Hematopoietic multipotent progenitor cell treated with erythropoietin and hydrocortisone succinate and interleukin-3 and kit ligand, for 8 days (in vitro differentiated cells): ENCODE measurements around the gene GALNT5.

Experiments used
- DNase-seq: peaks from one replicate; pipeline ENCODE4 v3.0.0-alpha.2; 2015

GALNT5 gene

DNA sequence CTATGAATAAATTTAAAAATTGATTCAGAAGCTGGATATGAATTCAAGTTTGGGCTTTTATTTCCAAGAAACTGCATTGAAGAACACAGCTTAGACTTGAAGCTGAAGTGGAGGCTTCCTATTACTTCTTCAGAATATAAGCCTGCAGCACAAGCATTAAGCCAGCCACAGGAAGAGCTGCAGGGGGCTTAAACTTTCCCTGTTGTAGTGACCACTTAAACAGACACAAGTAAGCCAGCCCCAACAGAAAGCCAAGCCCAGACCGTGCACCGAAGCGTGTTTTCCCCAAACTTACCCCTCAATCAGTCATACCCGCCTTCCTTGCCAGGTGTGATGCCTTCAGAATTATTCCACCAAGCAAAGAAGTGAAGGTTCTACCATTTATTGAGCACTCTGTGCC lies 39.5 kb downstream of the GALNT5 start:
- no peak for DNase-seq

DNA sequence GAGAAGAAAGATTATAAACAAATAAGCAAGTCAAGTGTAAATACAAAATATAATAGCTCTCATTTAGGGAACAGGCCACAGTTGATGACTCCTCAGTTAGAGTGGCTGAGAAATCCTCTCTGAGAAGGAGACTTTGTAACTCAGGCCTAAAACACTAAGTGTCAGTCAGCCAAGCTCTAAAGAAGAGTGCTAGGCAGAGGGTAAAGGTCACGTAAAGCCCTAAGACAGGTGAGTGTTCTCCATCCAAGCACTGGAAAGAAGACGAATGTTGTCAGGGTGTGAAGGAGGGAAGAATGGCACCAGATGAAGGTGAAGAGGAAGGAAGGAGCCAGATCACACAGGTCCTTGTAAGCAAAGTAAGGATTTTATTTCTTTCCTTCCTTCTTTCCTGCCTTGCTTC lies 43.8 kb downstream of the GALNT5 start:
- DNase-seq: no peak

GRCh38 chr2:157302492-157303099 lies 45.1 kb downstream of the GALNT5 start:
- DNase-seq: peak; percentile 76

DNA sequence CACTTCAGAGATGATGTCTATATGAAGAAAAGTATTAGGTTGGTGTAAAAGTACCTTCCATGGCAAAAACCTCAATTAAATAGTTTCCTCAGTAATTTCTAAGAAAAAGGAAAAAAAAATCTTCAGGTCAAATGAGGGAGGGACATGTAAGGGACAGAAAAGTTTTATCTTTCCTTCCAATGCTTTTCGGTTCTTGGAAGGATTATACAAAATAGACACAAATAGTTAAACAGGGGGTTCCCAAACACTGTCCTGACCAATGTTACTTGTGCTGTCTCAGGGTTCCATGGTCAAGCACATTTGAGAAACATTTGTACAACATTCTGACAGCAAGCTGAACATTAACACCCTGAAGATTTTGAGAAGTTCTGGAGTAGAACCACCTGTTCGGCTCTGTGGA lies 46.1 kb downstream of the GALNT5 start:
- no peak for DNase-seq

DNA sequence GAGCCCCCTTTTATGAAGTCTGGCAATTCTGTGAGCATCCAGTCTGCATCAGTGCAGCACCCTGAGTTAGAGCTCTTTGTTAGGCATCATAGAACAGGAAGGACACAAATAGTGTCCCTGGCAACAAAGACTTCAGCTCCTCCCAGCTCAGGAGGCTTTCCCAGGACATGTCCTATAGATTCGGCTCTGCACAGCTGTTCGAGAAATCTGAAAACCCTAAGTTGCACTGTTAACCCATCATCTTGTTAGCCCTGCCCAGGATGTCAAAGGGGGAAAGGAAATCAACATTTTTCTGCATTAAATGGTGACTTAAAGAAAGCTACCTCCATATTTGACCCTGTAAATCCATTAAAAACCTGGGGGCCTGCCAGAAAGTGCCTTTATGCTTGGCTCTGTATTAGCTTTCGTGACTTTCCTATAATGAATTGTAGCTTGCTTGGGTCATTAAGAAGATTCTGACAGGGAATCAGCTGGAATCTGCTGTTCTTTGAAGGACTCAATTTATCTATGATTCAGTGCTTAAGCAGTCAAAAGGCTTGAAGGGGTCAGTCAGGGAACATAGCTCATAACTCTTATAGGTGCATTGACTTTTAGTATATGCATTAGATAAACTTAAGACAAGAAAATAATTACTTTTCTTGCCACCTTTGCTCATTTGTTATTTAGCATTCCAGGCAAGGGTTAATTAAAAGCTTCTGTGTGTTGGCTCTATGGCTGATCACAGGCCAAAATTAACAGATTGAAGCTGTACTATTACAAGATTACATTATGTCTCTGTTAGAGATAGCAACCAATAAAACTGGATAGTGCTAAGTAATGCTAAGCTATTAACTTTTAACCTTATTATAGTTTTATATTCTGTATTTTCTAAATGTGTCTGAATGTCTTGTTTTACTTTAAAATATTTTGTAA lies 47.6 kb downstream of the GALNT5 start:
- DNase-seq: no peak

DNA sequence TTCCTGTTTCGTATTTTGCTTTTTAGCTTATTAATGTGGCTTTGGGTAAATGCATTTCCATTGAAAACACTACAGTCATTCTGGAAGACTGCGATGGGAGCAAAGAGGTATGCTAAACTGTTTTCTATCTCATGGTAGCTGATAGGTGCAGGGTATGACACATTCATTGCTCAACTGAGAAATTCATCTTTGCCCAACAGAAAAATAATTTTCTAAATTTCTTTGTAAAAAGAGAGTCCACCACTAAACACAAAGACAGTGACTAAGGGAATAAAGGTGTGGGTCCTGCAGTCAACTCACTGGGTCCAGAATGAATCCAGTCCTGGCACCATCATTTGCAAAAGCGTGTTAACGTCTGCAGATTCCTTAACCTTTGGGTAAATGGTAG lies 48.2 kb downstream of the GALNT5 start:
- no peak for DNase-seq

DNA sequence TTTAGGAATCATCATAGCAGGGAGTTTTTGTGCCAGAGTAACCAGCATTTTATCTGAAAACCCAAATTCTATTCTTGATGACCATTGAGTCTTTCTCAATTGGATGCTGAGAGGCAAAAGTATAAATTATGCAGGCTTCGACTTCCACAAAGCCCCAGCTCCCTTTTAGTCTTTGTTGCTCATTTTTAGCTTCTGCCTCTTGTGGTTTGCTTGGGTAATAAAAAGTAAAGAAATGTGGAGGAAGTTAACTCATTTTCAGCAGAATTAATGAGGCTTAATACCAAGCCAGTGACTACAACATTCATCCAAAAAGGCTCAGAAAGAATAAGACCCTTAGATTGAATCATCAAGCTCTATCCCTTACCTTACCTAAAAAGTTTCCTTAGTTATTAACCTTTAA lies 49.5 kb downstream of the GALNT5 start:
- no peak for DNase-seq

DNA sequence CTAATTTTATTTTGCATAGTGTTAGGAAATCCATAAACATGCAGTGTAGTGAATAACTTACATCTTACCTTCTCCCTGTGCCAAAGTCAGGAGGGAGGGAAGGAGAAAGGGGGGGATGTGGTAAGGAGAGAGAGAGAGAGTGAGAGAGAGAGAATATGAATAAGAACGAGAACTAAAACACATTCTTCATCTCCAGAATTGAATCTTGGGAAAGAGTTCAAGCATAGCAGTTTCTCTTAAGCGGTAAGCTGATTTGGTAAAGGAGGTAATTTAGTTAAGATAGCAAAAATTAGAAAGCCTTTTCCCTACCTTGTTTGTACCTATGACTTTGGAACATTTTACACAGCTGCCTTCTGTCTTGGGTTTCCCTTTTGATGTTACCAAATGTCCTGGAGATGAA lies 52.4 kb downstream of the GALNT5 start:
- DNase-seq: no peak

DNA sequence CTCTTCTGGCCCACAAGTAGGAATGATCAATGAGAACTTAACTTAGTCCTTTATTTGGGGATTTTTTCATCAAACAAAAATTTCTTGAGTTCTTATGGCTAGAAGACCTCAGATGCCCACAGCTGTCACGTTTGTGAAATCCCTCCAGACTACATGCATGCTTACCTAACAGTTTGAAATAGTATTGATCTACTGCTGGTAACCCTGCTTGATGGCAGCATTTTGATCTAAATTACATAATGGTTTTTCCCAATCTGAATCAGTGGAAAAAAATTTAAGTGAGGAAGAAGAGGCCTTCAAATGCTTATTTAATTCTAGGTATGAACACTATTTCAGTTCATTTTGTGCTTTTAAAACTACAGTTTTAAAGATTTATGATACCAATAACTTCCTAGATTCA lies 54.2 kb downstream of the GALNT5 start:
- DNase-seq: no peak

DNA sequence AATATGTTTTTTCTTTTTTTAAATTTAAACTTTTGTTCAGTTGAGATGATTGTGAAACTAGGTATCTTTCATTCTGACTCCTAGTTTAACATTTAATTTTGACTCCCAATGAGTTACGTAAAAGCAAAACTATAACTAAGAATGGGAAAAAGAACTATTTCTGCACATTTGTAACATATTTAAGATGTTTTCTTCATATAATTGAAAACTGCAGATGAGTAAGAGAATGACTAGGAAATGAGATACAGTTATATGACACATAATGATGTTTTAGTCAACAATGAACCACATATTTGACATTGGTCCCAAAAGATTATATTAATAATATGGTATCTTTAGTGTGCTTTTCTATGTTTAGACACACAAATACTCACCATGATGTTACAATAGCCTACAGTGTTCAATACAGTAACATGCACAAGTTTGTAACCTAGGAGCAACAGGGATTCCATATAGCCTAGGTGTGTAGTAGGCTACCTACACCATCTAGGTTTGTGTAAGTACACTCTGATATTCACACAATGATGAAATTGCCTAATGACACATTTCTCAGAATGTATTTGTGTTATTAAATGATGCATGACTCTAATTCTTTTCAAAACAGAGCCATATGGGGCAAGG lies 55.5 kb downstream of the GALNT5 start:
- DNase-seq: no peak

GRCh38 chr2:157315901-157316300 lies 58.4 kb downstream of the GALNT5 start:
- no peak for DNase-seq

DNA sequence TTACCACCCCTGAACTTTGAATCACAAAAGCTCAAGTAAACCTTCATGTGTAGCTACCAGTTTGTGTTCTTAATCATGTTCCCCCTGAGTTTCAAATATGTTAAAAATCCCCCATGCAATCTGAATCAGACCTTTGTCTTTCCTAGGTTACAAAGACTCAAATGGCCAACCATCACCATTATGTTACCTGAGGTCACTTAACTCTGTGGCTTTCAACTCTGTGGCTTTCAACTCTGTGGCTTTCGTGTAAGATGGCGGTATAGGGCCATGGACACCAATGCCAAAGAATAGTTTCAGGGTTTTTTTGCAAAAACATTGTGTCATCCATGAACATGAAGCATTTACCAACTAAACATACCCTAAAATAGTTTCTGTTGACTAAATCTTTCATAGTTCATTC lies 61.4 kb downstream of the GALNT5 start:
- no peak for DNase-seq

DNA sequence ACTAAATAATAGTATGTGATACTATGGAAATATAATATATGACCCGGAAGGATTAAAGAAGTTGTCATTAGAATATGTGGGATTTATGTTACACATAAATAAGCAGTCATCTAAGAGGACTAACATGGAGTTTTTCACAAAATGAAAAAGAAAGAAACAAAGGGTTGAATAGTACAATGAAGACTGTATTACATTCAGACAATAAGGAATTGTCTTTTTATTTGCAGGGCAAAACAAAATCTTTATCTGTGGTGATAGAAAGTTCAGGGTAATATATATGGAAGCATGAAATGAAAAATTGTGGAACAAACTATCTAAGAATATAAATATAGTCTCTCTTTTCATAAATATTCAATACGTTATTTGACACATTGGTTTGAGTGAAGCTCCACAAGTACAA lies 62.3 kb downstream of the GALNT5 start:
- no peak for DNase-seq

DNA sequence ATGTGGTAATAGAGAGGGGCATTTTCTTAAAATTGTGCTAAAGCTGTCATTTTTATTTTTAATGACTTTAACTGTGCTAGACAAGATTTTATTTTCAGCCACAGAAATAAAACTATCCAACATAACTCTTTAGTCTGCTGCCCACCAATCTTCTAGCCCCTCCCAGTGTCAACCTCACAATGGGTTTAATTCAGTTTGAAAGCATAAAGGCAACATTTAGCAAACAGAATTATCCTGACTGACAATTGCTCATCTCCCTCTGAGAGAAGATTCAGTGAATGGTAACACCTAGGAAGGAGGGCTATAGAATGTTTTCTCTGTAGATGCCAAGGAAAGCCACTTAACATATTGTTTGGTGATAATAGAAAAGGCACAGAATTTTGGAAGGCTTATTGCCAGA lies 62.9 kb downstream of the GALNT5 start:
- DNase-seq: no peak

GRCh38 chr2:157321466-157321865 lies 64.0 kb downstream of the GALNT5 start:
- DNase-seq: no peak

GRCh38 chr2:157322432-157322831 lies 64.9 kb downstream of the GALNT5 start:
- no peak for DNase-seq

- peak; percentile 86 for DNase-seq
Observed at GRCh38 chr2:157324331-157324843, 66.9 kb downstream of the GALNT5 start.

DNA sequence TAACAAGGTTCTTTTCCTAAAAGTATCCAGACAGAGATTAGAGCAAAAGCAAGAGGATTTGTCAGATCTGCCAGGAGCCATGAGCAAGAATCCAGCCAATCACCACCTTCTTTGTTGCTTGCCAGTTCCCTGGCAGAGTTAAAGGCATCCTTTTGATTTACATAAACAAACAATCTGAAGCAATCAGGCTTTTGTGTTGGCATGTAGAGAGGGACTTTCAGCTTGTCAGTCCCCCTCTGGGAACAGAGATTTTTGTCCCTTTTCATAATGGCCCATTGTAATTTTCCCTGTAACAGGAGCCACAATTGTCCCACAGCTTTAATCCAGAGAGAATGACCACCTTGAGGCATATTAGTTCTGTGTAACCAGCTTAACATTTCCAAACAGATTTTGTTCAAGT lies 68.3 kb downstream of the GALNT5 start, which contains the start of gene ERMN:
Gene ERMN, minus strand, starts transcription at position 39 of the 400 bp plus-strand sequence. CDS start 182 bp downstream, outside the sequence.
- DNase-seq: no peak

DNA sequence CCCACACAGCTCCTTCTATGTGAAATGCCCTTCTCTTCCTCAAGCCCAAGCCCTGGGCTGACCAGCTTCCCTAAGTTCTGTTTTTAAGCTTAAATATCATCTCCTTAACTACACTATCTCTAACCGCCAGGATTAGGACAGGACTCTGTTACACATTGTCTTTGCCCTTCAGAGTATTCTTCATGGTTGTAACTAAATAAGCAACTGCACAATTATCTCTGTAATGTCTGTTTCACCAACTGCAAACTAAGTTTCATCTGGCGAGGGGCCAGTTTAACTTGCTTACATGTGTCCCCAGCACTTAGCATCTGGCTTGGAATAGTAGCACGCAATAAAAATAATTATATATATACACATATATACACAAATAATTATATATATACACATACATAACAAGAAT lies 69.2 kb downstream of the GALNT5 start:
- DNase-seq: peak; percentile 13

- DNase-seq: no peak
Observed at GRCh38 chr2:157327200-157327599, 69.7 kb downstream of the GALNT5 start.

DNA sequence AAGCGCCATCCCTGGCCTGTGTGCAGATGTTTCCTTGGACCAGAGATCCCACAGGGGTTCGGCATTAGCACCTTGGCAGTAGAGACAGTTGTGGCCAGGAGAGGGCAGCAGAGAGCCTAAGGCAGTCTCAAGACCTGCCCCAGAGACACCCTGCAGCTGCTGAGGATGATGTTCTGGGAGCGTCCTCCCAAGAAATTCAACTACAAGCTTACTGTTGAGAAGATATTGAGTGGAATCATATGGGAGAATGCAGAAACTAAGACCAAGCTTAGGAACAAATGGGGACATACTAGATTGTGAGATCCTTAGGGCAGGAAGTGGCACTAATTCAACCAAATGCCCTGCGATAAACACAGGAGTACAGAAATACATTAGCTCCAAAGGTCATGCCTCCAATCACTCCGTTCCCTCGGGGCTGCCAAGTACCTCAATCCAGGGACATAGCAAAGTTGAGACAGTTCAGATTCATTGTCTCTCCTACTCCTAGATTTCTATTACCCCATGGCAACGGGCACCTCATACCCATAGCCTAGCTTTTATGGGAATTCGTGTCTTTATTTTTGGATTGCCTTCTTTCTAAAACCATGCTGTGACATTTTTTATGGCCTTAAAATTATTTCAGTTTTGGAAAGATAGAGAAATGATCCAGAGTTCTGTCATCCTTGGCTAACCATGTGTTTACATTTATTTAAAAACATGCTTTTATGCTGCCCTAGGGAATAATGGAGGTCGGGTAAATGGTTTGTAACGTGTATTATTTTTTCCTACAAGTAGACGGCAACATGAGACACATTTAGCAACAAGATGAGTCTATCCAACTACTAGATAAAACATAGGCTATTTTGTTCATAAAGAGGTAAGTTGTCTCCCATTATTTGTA lies 70.4 kb downstream of the GALNT5 start:
- DNase-seq: peak; percentile 76

- no peak for DNase-seq
Observed at GRCh38 chr2:157329524-157329923, 72.0 kb downstream of the GALNT5 start.
